SH-SY5Y (cell line): Measurements from ENCODE around the gene GALNS.

Source experiments
- GATA2 ChIP-seq: IDR thresholded peaks from 2 replicates; pipeline ENCODE4 v1.6.1; 2011; ENCODE audit warnings: mild to moderate bottlenecking, low read depth, low read length
- GATA3 ChIP-seq: IDR thresholded peaks from 2 replicates; pipeline ENCODE4 v1.6.1; 2011; ENCODE audit warnings: low read depth, mild to moderate bottlenecking, low read length, moderate library complexity

DNA sequence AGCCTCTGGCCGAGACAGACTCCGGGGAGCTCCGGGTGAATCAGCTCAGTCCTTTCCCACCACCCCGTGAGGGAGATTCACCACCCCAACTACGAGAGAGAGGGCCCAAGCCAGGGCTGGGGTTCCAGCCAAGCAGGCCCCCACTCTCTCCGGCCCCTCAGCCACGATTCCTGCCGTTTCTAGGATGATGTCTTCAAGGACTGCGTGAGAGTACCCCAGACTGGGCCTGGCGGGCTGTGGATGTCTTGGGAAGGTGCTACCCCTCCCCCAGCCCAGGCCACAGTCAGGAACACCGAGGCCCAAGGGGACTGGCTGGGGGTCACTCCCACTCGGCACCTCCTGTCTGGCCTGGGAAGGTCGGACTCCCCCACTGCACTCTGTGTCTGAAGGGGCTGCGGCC is 31.3 kb upstream of the GALNS start:
- TF ChIP-seq GATA2 (no peak), GATA3 (no peak)
